Memory B cell (primary cell): Measurements from ENCODE around the gene APOBEC3F.
"Not testable (repeated sequence)": the region's sequence is repeated elsewhere in the genome, so short reads cannot be mapped to it uniquely, and the experiment has no call there.

Experiments
- ATAC-seq: fragments of 150-1000 bp; cut with Tn5 transposase; 2 replicates; pipeline ENCODE4 v1.10.0; 2021; ENCODE audit warnings: low read depth, mild to moderate bottlenecking, moderate library complexity
- DNase-seq, 2 donors: peaks; one replicate each; pipeline ENCODE4 v3.0.0; 2022; ENCODE audit warnings: low spot score in 2 of 2
- H3K27ac Mint-ChIP-seq: one replicate; pipeline ENCODE4 v1.8.0; 2022; ENCODE audit warnings: mild to moderate bottlenecking, moderate library complexity, mixed read lengths
- H3K27me3 Mint-ChIP-seq: one replicate; pipeline ENCODE4 v1.8.0; 2022; ENCODE audit warnings: mixed read lengths
- H3K36me3 Mint-ChIP-seq: one replicate; pipeline ENCODE4 v1.8.0; 2022; ENCODE audit warnings: mild to moderate bottlenecking, mixed read lengths
- H3K4me1 Mint-ChIP-seq: one replicate; pipeline ENCODE4 v1.8.0; 2022; ENCODE audit warnings: mixed read lengths
- H3K4me3 Mint-ChIP-seq: one replicate; pipeline ENCODE4 v1.8.0; 2022; ENCODE audit warnings: mild to moderate bottlenecking, moderate library complexity, mixed read lengths
- H3K9me3 Mint-ChIP-seq: one replicate; pipeline ENCODE4 v1.8.0; 2022; ENCODE audit warnings: mixed read lengths

Gene APOBEC3F

GRCh38 chr22:39017596-39018365 is 22.9 kb upstream of the APOBEC3F start:
- ATAC-seq (no peak), DNase-seq (no peak)
- H3K4me1 Mint-ChIP-seq, result peaks cover 37% of the 10 kb centered on the region
- peaks cover 11% of the 10 kb centered on the region for H3K36me3 Mint-ChIP-seq
- H3K27ac Mint-ChIP-seq, result peak overlapping the region; percentile 78
- H3K27me3 Mint-ChIP-seq, result no peaks in the 10 kb centered on the region
- peak overlapping the region; percentile 47 for H3K4me3 Mint-ChIP-seq
- no peaks in the 10 kb centered on the region for H3K9me3 Mint-ChIP-seq

DNA sequence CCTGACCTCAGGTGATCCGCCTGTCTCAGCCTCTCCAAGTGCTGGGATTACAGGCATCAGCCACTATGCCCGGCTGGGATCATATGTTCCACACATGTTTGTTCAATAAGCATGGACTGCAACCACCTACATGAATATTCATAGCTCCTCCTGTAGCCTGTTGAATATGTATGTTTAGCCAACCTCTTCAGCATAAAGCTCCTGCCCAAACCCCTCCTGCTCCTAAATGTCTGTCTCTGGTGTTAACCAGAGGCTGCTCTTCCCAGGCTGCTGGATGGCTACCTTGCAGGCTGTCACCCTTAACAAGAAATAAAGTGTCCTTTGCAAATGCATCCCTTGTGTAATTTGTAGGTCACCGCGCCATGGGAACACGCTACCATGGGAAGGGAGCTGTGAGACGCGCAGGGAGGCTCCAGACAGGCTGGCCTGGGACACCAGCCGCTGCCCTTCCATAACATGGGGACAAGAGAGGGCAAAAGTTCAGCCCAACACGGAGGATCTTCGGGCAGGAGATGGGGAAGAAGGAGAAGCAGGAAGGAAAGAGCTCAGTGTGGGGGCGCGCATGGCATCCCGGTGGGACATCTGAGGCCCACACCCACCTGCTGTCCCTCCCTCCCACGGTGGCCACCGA is 20.5 kb upstream of the APOBEC3F start:
- not testable (repeated sequence) for H3K9me3 Mint-ChIP-seq, H3K27me3 Mint-ChIP-seq, DNase-seq, ATAC-seq
- peak overlapping the region; percentile 95 for H3K4me3 Mint-ChIP-seq
- peak overlapping the region; percentile 90 for H3K27ac Mint-ChIP-seq
- H3K4me1 Mint-ChIP-seq, result peaks cover 38% of the 10 kb centered on the region
- H3K36me3 Mint-ChIP-seq, result peaks cover 16% of the 10 kb centered on the region

GRCh38 chr22:39021552-39022250 is 19.0 kb upstream of the APOBEC3F start:
- H3K27me3 Mint-ChIP-seq, result no peaks in the 10 kb centered on the region
- H3K9me3 Mint-ChIP-seq, result no peaks in the 10 kb centered on the region
- no peak for DNase-seq
- H3K4me1 Mint-ChIP-seq, result peaks cover 39% of the 10 kb centered on the region
- peak overlapping the region; percentile 90 for H3K27ac Mint-ChIP-seq
- H3K4me3 Mint-ChIP-seq, result peak overlapping the region; percentile 95
- no peak for ATAC-seq
- H3K36me3 Mint-ChIP-seq, result peaks cover 19% of the 10 kb centered on the region

GRCh38 chr22:39024519-39025308 is 15.9 kb upstream of the APOBEC3F start:
- peaks cover 12% of the 10 kb centered on the region for H3K36me3 Mint-ChIP-seq
- peaks cover 27% of the 10 kb centered on the region for H3K4me1 Mint-ChIP-seq
- no peaks in the 10 kb centered on the region for H3K27me3 Mint-ChIP-seq
- ATAC-seq (no peak), DNase-seq (no peak)
- H3K9me3 Mint-ChIP-seq, result no peaks in the 10 kb centered on the region
- no peak overlapping the region for H3K4me3 Mint-ChIP-seq
- H3K27ac Mint-ChIP-seq, result no peak overlapping the region

DNA sequence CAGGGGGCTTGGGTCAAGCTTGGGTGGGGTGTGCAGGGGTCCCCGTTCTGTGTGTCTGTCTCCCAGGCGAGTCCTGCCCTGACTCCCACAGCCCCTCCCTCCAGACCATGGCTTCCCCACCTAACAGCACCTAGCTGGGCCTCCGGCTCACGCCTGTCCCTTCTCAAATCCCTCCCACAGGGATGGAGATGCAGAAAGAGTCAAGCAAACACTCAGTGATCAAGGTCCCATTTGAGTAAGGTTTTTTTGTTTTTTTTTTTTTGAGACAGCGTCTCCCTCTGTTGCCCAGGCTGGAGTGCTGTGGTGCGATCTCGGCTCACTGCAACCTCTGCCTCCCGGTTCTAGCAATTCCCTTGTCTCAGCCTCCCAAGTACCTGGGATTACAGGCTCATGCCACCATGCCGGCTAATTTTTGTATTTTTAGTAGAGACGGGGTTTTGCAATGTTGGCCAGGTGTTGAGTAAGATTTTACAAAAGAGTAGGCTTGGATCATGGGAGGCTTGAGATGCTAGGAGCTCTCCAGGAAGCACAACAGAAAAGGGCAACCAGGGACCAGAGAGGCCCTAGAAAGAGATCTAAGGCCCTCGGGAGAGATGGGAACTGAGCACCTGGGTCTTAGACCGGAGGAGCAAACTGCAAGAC is 14.0 kb upstream of the APOBEC3F start:
- H3K9me3 Mint-ChIP-seq, result no peaks in the 10 kb centered on the region
- peaks cover 12% of the 10 kb centered on the region for H3K36me3 Mint-ChIP-seq
- DNase-seq (no peak), ATAC-seq (no peak)
- H3K27me3 Mint-ChIP-seq, result no peaks in the 10 kb centered on the region
- no peak overlapping the region for H3K27ac Mint-ChIP-seq
- H3K4me1 Mint-ChIP-seq, result peaks cover 19% of the 10 kb centered on the region
- H3K4me3 Mint-ChIP-seq, result no peak overlapping the region

- H3K4me1 Mint-ChIP-seq, result peaks cover 14% of the 10 kb centered on the region
- H3K36me3 Mint-ChIP-seq, result peaks cover 15% of the 10 kb centered on the region
- no peaks in the 10 kb centered on the region for H3K9me3 Mint-ChIP-seq
- no peak for DNase-seq
- H3K27me3 Mint-ChIP-seq, result no peaks in the 10 kb centered on the region
- ATAC-seq, result no peak
- no peak overlapping the region for H3K4me3 Mint-ChIP-seq
- H3K27ac Mint-ChIP-seq, result peak overlapping the region; percentile 79
Measured at GRCh38 chr22:39027717-39028116, 12.9 kb upstream of the APOBEC3F start.

DNA sequence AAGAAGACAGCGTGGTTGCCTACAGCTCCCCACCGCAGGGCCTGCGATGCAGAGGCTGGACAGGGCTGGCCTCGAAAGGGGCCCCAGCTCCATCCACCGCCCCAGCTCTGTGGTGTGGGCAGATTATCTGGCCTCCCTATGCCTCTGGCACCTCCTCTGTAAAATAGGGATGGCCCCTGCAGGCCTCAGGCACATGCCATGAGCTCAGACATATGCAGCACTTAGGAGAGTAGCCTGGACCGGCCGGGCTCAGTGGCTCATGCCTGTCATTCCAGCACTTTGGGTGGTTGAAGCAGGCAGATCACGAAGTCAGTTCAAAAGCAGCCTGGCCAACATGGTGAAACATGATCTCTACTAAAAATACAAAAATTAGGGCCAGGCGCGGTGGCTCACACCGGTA is 12.4 kb upstream of the APOBEC3F start:
- H3K27ac Mint-ChIP-seq, result peak overlapping the region; percentile 79
- H3K4me1 Mint-ChIP-seq, result peaks cover 14% of the 10 kb centered on the region
- H3K4me3 Mint-ChIP-seq, result no peak overlapping the region
- no peak for ATAC-seq
- H3K27me3 Mint-ChIP-seq, result no peaks in the 10 kb centered on the region
- peaks cover 15% of the 10 kb centered on the region for H3K36me3 Mint-ChIP-seq
- no peak for DNase-seq
- H3K9me3 Mint-ChIP-seq, result no peaks in the 10 kb centered on the region

DNA sequence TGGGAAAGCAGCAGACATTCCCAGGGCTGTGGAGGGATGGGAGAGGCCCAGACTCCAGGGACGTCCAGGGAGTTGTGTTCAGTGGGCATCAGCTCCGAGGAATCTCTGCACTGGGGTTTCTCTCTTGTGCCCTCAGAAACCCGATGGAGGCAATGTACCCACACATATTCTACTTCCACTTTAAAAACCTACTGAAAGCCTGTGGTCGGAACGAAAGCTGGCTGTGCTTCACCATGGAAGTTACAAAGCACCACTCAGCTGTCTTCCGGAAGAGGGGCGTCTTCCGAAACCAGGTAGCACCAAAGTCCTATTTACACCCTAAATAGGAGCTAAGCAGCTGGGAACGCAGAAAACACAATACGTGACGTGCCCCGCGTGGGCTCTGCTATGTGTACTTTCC is 11.4 kb upstream of the APOBEC3F start:
- peaks cover 12% of the 10 kb centered on the region for H3K36me3 Mint-ChIP-seq
- DNase-seq (no peak), ATAC-seq (peak; percentile 29)
- peaks cover 10% of the 10 kb centered on the region for H3K4me1 Mint-ChIP-seq
- no peaks in the 10 kb centered on the region for H3K9me3 Mint-ChIP-seq
- H3K27ac Mint-ChIP-seq, result no peak overlapping the region
- H3K27me3 Mint-ChIP-seq, result no peaks in the 10 kb centered on the region
- no peak overlapping the region for H3K4me3 Mint-ChIP-seq

DNA sequence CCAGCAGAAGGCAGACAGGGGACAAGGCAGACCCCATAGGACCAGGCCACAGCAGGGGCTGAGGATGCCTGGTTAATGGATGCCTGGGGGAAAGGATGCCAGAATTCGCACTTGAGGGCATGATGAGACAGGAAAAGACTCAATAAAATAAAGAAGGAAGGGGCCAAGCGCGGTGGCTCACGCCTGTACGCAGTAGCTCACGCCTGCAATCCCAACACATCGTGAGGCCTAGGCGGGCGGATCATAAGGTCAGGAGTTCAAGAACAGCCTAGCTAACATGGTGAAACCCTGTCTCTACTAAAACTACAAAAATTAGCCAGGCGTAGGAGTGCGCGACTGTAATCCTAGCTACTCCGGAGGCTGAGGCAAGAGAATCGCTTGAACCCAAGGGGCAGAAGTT is 10.0 kb upstream of the APOBEC3F start:
- H3K4me3 Mint-ChIP-seq, result no peak overlapping the region
- H3K27me3 Mint-ChIP-seq, result no peaks in the 10 kb centered on the region
- no peak for ATAC-seq
- H3K27ac Mint-ChIP-seq, result no peak overlapping the region
- no peaks in the 10 kb centered on the region for H3K9me3 Mint-ChIP-seq
- H3K4me1 Mint-ChIP-seq, result peaks cover 4% of the 10 kb centered on the region
- no peak for DNase-seq
- H3K36me3 Mint-ChIP-seq, result peaks cover 7% of the 10 kb centered on the region

- not testable (repeated sequence) for H3K36me3 Mint-ChIP-seq, H3K9me3 Mint-ChIP-seq
Measured at GRCh38 chr22:39031434-39032295, 9.0 kb upstream of the APOBEC3F start.

DNA sequence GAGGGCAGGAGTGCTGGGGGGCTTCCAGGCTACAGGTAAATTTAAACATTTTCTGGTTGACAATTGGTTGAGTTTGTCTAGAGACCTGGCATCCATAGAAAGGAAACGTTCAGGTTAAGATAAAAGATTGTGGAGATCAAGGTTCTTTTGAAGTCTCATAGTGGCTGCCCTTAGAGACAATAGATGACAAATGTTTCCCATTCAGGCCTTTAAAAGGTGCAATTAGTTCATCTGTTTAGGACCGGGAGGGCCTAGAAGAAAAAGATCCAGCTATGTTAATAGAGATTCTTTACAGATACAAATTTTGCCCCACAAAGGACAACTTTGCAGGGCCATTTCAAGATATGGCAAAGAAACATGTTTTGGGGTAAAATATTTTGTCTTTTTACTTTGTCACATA is 3.6 kb upstream of the APOBEC3F start:
- H3K27me3 Mint-ChIP-seq, H3K4me3 Mint-ChIP-seq, H3K27ac Mint-ChIP-seq, DNase-seq, H3K36me3 Mint-ChIP-seq, ATAC-seq, H3K9me3 Mint-ChIP-seq: not testable (repeated sequence)
- peaks cover 13% of the 10 kb centered on the region for H3K4me1 Mint-ChIP-seq

More at GRCh38 chr22:39031434-39032295, 9.0 kb upstream of the APOBEC3F start:
- H3K4me3 Mint-ChIP-seq, H3K27me3 Mint-ChIP-seq, ATAC-seq, H3K27ac Mint-ChIP-seq, DNase-seq, H3K4me1 Mint-ChIP-seq: not testable (repeated sequence)

- Mint-ChIP-seq H3K9me3 (no peaks in the 10 kb centered on the region), H3K27me3 (no peaks in the 10 kb centered on the region), H3K27ac (peak overlapping the region; percentile 93), H3K4me1 (peaks cover 21% of the 10 kb centered on the region), H3K4me3 (peak overlapping the region; percentile 96), H3K36me3 (peaks cover 3% of the 10 kb centered on the region)
- ATAC-seq, result no peak
- no peak for DNase-seq
Measured at GRCh38 chr22:39039306-39040126, 1.1 kb upstream of the APOBEC3F start.
